HS-27A (cell line): ENCODE measurements around the gene XRCC1.
"Not testable (repeated sequence)": the region's sequence is repeated elsewhere in the genome, so short reads cannot be mapped to it uniquely, and the experiment has no call there.

ENCODE experiments used
- DNase-seq: peaks from one replicate; pipeline ENCODE4 v3.0.0-alpha.2; 2012; ENCODE audit warnings: low read depth, missing footprints

Gene XRCC1

GRCh38 chr19:43575156-43575950 lies at the start of gene XRCC1, which contains the start of gene PINLYP:
XRCC1 (minus strand) TSS chr19:43575527; CDS start chr19:43575458, 69 bp downstream.
PINLYP (plus strand) TSS chr19:43575801; CDS start chr19:43577192, 1,391 bp downstream.
- peak; percentile 97 for DNase-seq

GRCh38 chr19:43624933-43625332 lies 49.6 kb upstream of the XRCC1 start:
- DNase-seq = no peak

- DNase-seq = no peak
These were observed 48.8 kb upstream of the XRCC1 start for GRCh38 chr19:43623889-43624670.

GRCh38 chr19:43622956-43623355 lies 47.6 kb upstream of the XRCC1 start:
- no peak for DNase-seq

- no peak for DNase-seq
These were observed 46.7 kb upstream of the XRCC1 start for GRCh38 chr19:43622070-43622469.

- DNase-seq = no peak
These were observed 45.0 kb upstream of the XRCC1 start for GRCh38 chr19:43620061-43621001.

- peak; percentile 72 for DNase-seq
These were observed 44.1 kb upstream of the XRCC1 start, which contains the start of gene ZNF428 for GRCh38 chr19:43619262-43620060. ZNF428 (minus strand) TSS chr19:43619629; CDS start chr19:43614304, 5,325 bp downstream.

GRCh38 chr19:43618921-43619261 lies 43.6 kb upstream of the XRCC1 start:
- DNase-seq = peak; percentile 36

GRCh38 chr19:43616954-43617353 lies 41.6 kb upstream of the XRCC1 start:
- DNase-seq = no peak

- DNase-seq = no peak
These were observed 41.0 kb upstream of the XRCC1 start for GRCh38 chr19:43616306-43616705.

- no peak for DNase-seq
These were observed 37.0 kb upstream of the XRCC1 start for GRCh38 chr19:43612374-43612773.

- DNase-seq = no peak
These were observed 36.5 kb upstream of the XRCC1 start, which contains the start of gene SRRM5 for GRCh38 chr19:43611788-43612187. SRRM5 (plus strand) TSS chr19:43612088; CDS start chr19:43612122, 34 bp downstream.

- no peak for DNase-seq
These were observed 35.2 kb upstream of the XRCC1 start for GRCh38 chr19:43610493-43610892.

GRCh38 chr19:43609872-43610271 lies 34.5 kb upstream of the XRCC1 start:
- DNase-seq = no peak

- DNase-seq = no peak
These were observed 32.2 kb upstream of the XRCC1 start for GRCh38 chr19:43607238-43608205.

GRCh38 chr19:43606569-43607229 lies 31.4 kb upstream of the XRCC1 start:
- DNase-seq = no peak

- no peak for DNase-seq
These were observed 30.7 kb upstream of the XRCC1 start for GRCh38 chr19:43605875-43606568.

GRCh38 chr19:43600326-43600725 lies 25.0 kb upstream of the XRCC1 start:
- not testable (repeated sequence) for DNase-seq
